Activated CD8-positive, alpha-beta memory T cell treated with anti-CD3 and anti-CD28 coated beads, Interleukin-2, amount 10 ng/mL, durations not matched to agents 7 days and 5 days (primary cell): ENCODE results near the gene ATN1. TPM values are rescaled to one million over a fixed set of nuclear protein-coding genes. Genes with fewer than 3 reads are reported as not detected.

ENCODE experiments used
- ATAC-seq: fragments of 150-1000 bp; cut with Tn5 transposase; one replicate; pipeline ENCODE4 v1.10.0; 2021; ENCODE audit warnings: moderate library complexity
- CTCF ChIA-PET: fragments of 350-600 bp; sonication (Branson Sonifier 250); formaldehyde crosslinking; loops from one replicate; lab custom pipeline; 2021; ENCODE audit warnings: antibody characterized with exemption; lab: Charles Lee
- DNase-seq: peaks from one replicate; pipeline ENCODE4 v3.0.0-alpha.2; 2020
- H3K27ac Mint-ChIP-seq: one replicate; pipeline ENCODE4 v1.8.0; 2021; ENCODE audit warnings: mild to moderate bottlenecking, mixed read lengths
- H3K27me3 Mint-ChIP-seq: one replicate; pipeline ENCODE4 v1.8.0; 2021; ENCODE audit warnings: mixed read lengths
- H3K36me3 Mint-ChIP-seq: one replicate; pipeline ENCODE4 v1.8.0; 2021; ENCODE audit warnings: mild to moderate bottlenecking, mixed read lengths
- H3K4me1 Mint-ChIP-seq: one replicate; pipeline ENCODE4 v1.8.0; 2021; ENCODE audit warnings: mixed read lengths
- H3K4me3 Mint-ChIP-seq: one replicate; pipeline ENCODE4 v1.8.0; 2021; ENCODE audit warnings: mild to moderate bottlenecking, moderate library complexity, mixed read lengths
- H3K9me3 Mint-ChIP-seq: one replicate; pipeline ENCODE4 v1.8.0; 2022; ENCODE audit warnings: low read depth, mixed read lengths
- microRNA-seq: library from miRNA; unstranded; fragments of <30 nt; microRNA quantifications from one replicate; pipeline ENCODE4 v1.2.0, GENCODE V29; 2022
- total RNA-seq, 2 experiments: library from RNA; stranded (reverse); gene quantifications; one replicate each; pipeline ENCODE4 v1.2.3, GENCODE V29; 2021

Gene ATN1
- total RNA-seq, 2 experiments from 2014 or later, result 38.3 to 40.1 TPM

DNA sequence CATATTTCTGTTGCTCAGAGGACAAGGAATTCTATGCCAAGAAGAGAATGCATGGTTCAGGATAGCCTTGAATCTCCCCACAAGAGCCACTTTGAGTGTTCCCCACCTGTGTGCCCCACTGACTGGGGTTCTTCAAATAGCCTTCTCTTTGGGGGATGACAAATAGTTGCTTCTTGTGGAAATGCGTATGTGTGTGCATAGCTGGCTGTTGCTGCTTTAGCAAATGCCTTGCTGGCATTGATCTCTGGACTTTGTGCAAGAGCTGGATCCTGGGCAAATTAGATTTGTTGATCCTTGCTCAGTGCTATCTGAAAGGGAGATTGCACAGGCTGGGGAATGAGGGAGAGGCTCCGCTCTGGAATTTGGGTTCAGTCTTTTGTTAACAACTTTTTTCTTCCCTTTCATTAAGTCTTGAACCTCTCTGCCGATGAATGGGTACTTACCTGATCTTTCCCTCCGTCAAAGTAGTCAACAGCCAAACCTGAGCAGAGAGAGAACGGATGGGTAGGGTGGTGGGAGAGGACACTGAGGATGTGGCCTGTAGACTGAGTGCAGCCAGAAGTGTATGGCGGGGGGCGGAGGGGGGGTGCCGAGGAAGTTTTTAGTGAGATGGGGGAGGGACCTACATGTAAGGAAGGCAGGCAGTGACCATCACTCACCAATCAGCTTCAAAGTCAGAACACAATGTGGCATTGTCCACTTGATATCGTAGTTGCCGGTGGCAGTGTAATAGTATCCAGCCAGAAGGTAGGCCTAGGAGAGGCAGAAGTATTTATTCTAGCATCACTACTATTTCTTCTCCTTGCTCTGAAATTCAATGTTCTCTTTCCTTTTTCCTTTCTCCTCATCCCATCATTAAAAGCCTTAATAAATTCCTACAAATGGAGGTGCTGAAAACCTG, 53.6 kb downstream of the ATN1 start:
- Mint-ChIP-seq H3K27ac (no peak overlapping the region), H3K9me3 (no peaks in the 10 kb centered on the region), H3K4me1 (no peaks in the 10 kb centered on the region), H3K36me3 (peaks cover 37% of the 10 kb centered on the region), H3K4me3 (no peak overlapping the region), H3K27me3 (no peaks in the 10 kb centered on the region)
- DNase-seq (no peak), ATAC-seq (no peak)
- CTCF ChIA-PET, result interaction anchor here (1.2 to 1.5 kb wide), 2 partner anchors 36 to 132 kb away, joined by 3 read pairs; no protein-coding TSS in a partner anchor

- Mint-ChIP-seq H3K27me3 (no peaks in the 10 kb centered on the region), H3K36me3 (peaks cover 30% of the 10 kb centered on the region), H3K4me3 (no peak overlapping the region), H3K27ac (no peak overlapping the region), H3K4me1 (no peaks in the 10 kb centered on the region), H3K9me3 (no peaks in the 10 kb centered on the region)
- DNase-seq (no peak), ATAC-seq (no peak)
- CTCF ChIA-PET, result interaction anchor here (1.5 kb wide), 1 partner anchor 35 kb away, joined by 3 read pairs; no protein-coding TSS in a partner anchor
Observed at GRCh38 chr12:6982532-6982931, 54.8 kb downstream of the ATN1 start.

DNA sequence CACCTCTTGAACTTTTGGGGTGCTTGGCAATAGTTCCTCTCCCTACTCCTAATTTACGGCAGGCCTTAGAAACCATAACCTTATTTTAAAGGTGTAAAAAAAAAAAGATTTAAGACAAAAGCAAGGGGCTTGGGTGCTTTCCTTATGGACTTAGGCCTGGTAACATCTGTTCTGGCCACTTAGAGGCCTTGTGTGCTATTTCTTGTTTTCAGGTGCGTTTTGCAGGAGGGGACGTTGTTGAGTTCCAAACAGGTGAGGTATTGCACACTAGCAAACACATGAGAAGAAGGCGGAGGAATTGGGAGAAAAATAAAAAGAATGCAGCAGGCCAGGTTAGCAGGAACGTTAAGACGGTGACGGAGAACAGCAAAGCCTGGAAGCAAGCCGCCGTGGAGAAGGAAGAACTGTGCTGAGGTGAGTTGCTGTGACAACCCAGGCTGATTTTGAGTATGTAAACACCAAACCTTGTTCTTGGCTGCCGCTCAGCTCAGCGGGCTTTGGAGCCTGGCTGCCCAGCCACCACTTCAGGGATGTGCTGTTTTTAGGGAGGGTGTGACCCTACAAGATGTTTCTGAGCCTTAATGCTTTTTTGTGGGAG, 60.3 kb downstream of the ATN1 start:
- H3K36me3 Mint-ChIP-seq, result peaks cover 23% of the 10 kb centered on the region
- no peak for ATAC-seq
- no peak overlapping the region for H3K27ac Mint-ChIP-seq
- H3K27me3 Mint-ChIP-seq, result no peaks in the 10 kb centered on the region
- no peak for DNase-seq
- no peaks in the 10 kb centered on the region for H3K4me1 Mint-ChIP-seq
- no peak overlapping the region for H3K4me3 Mint-ChIP-seq
- CTCF ChIA-PET, result no interaction called here
- H3K9me3 Mint-ChIP-seq, result no peaks in the 10 kb centered on the region

Small RNA genes within 50 kb of the gene (microRNA-seq; reads per million reads assigned to microRNA genes)
- gene MIR141 (50.6 reads per million, percentile 56 among the genes with 10 or more reads in this experiment), gene MIR200C (458 reads per million, percentile 80 among the genes with 10 or more reads in this experiment)

Other genes starting within 250 kb of the ATN1 start
- 10 to 100 TPM; 76.3 to 76.4 TPM for gene ZNF384, start 238.6 kb upstream of the ATN1 start, total RNA-seq
- gene PIANP, start 227.1 kb upstream of the ATN1 start, total RNA-seq, result not detected
- gene COPS7A, start 203.9 kb upstream of the ATN1 start, total RNA-seq, result 10 to 100 TPM; 28.2 to 30.0 TPM
- gene MLF2, start 174.8 kb upstream of the ATN1 start, total RNA-seq, result 100 to 1,000 TPM; 102 to 113 TPM
- 100 to 1,000 TPM; 131 to 142 TPM for gene PTMS, start 161.6 kb upstream of the ATN1 start, total RNA-seq
- gene LAG3, start 155.4 kb upstream of the ATN1 start, total RNA-seq, result 100 to 1,000 TPM; 320 to 420 TPM
- gene CD4, start 138.4 kb upstream of the ATN1 start, total RNA-seq, result 1 to 10 TPM in 1 of 2 experiments, under 1 TPM in 1; 0.82 to 1.8 TPM
- gene GPR162, start 106.1 kb upstream of the ATN1 start, total RNA-seq, result under 1 TPM in 1 of 2 experiments, not detected in 1; 0.82 TPM
- under 1 TPM; 0.23 to 0.99 TPM for gene P3H3, start 99.6 kb upstream of the ATN1 start, total RNA-seq
- under 1 TPM in 1 of 2 experiments, not detected in 1; 0.12 TPM for gene GNB3, start 87.0 kb upstream of the ATN1 start, total RNA-seq
- gene CDCA3, start 76.7 kb upstream of the ATN1 start, total RNA-seq, result 100 to 1,000 TPM in 1 of 2 experiments, 10 to 100 TPM in 1; 89.1 to 125 TPM
- gene USP5, start 75.8 kb upstream of the ATN1 start, total RNA-seq, result 100 to 1,000 TPM in 1 of 2 experiments, 10 to 100 TPM in 1; 98.8 to 129 TPM
- 1,000 to 10,000 TPM; 1,086 to 1,277 TPM for gene TPI1, start 60.4 kb upstream of the ATN1 start, total RNA-seq
- gene SPSB2, start 54.7 kb upstream of the ATN1 start, total RNA-seq, result 10 to 100 TPM; 10.5 to 14.4 TPM
- gene LRRC23, start 23.1 kb upstream of the ATN1 start, total RNA-seq, result 1 to 10 TPM; 4.9 to 8.7 TPM
- 100 to 1,000 TPM; 106 to 171 TPM for gene ENO2, start 13.4 kb upstream of the ATN1 start, total RNA-seq
- not detected for gene RNU7-1, start 15.9 kb downstream of the ATN1 start, total RNA-seq
- 100 to 1,000 TPM; 120 to 132 TPM for gene C12orf57, start 16.1 kb downstream of the ATN1 start, total RNA-seq
- gene PTPN6, start 23.4 kb downstream of the ATN1 start, total RNA-seq, result 100 to 1,000 TPM; 283 to 367 TPM
- 100 to 1,000 TPM; 211 to 271 TPM for gene PHB2, start 42.7 kb downstream of the ATN1 start, total RNA-seq
- gene EMG1, start 43.0 kb downstream of the ATN1 start, total RNA-seq, result 10 to 100 TPM; 59.9 to 69.5 TPM
- 10 to 100 TPM; 29.3 to 32.0 TPM for gene LPCAT3, start 90.5 kb downstream of the ATN1 start, total RNA-seq
- gene C1S, start 132.8 kb downstream of the ATN1 start, total RNA-seq, result 1 to 10 TPM; 1.6 to 2.5 TPM
- gene C1R, start 164.5 kb downstream of the ATN1 start, total RNA-seq, result 1 to 10 TPM; 4.0 to 5.3 TPM
- 10 to 100 TPM; 21.8 to 27.4 TPM for gene C1RL, start 181.3 kb downstream of the ATN1 start, total RNA-seq
- under 1 TPM; 0.87 to 0.91 TPM for gene RBP5, start 200.9 kb downstream of the ATN1 start, total RNA-seq
- gene CLSTN3, start 202.4 kb downstream of the ATN1 start, total RNA-seq, result 100 to 1,000 TPM in 1 of 2 experiments, 10 to 100 TPM in 1; 71.9 to 109 TPM